Hematopoietic multipotent progenitor cell treated with erythropoietin and hydrocortisone succinate and interleukin-3 and kit ligand, for 17 days (in vitro differentiated cells): ENCODE results near the gene JARID2.

Source experiments
- DNase-seq: peaks from one replicate; pipeline ENCODE4 v3.0.0-alpha.2; 2015; ENCODE audit warnings: low spot score

JARID2 gene

GRCh38 chr6:15491255-15491985, 245.6 kb downstream of the JARID2 start:
- peak; percentile 84 for DNase-seq

- no peak for DNase-seq
These were observed 246.1 kb downstream of the JARID2 start for GRCh38 chr6:15491986-15492269.

GRCh38 chr6:15493437-15494168, 247.7 kb downstream of the JARID2 start:
- no peak for DNase-seq

DNA sequence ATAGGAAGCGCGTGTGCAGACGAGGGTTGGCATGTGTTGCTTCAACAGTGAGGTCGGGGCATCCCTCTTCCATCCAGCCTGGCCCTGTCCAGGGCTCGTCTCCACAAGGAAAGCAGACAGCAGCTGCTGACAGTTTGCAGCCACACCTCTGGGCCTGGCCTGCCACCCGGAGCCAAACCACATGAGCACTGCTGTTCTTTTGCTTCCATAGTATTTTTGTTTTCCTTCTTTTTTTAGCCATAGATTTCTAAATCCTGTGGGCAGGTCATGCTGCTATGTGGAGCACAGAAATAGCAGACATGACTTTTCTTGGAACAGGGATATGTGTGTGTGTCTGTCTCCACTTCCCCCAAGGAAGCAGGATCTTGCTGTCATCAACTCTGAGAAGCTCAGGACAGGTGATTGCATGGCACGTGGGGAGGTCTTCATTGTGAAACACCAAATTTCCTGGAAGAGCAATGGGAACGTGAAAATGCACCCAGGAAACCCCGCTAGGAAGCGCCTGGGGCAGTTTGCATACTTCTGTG, 249.6 kb downstream of the JARID2 start:
- no peak for DNase-seq

GRCh38 chr6:15496345-15497131, 250.7 kb downstream of the JARID2 start:
- no peak for DNase-seq

GRCh38 chr6:15498640-15499039, 252.8 kb downstream of the JARID2 start:
- DNase-seq = peak; percentile 67

DNA sequence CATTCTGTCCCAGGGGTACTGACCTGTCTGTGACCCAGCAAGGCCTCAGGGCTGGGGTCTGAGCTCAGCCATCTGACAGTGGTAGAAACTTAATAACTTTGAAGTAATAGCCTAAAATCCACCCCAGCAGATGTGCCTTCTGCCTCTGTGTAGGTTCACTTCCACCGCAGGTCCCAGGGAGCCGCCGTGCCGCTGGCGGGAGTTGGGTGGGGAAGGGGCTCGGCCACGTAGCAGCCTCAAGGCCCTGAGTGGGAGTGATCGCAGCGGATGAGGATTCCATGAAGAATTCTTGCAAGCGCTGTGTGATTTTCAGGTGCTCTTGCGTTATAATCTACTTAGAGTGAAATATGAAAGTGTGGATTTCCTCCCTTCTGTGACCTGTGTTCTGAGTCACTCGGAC, 253.3 kb downstream of the JARID2 start:
- no peak for DNase-seq

DNA sequence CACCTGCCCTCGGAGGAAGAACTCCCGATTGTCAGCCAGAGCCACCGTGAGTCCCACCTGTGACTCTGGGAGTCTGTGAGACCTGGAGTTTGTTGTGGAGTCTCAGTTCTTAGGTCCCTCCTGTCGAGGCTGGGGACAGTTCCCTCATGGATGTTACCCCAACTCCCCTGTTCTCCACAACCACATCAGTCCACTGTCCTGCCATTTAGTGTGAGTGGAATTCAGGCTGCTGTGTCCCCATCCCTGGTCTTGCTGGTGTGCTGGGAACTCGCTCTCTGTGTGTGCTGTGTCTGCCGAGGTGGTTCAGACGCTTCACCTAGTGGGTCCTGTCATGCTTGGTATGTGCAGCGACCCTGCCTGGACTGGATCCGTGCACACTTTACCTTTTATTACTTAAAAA, 253.7 kb downstream of the JARID2 start:
- no peak for DNase-seq

DNA sequence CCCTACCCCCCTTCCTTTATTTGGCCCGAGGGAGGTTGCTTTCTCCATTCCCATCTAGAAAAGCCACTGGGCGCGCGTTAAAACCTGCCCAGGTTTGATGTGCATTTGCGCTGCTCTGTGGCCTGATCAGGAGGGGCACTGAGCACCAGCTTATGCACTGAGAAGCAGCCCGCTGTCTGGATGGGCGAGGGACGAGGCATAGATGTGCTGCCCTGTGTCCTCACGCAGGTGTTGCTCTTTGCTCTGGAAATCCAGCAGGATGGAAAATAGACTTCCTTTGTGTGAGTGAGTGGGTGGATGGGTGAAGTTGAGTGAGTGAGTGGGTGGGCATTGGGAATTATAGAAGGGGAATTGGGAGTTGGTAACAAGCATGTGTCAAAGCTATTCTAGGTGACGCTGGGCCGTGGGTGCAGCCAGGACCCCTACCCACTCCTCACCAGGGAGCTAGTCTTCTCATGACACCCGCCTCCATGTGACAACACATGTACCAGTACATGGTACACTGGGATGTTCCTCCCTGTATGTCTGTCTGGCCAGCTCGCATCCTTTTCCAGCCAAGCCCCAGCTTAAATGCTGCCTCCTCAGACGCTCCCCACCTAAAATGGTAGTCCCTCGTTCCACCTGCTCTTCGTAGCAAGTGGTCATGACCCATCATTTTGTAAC, 254.3 kb downstream of the JARID2 start:
- DNase-seq = no peak

DNA sequence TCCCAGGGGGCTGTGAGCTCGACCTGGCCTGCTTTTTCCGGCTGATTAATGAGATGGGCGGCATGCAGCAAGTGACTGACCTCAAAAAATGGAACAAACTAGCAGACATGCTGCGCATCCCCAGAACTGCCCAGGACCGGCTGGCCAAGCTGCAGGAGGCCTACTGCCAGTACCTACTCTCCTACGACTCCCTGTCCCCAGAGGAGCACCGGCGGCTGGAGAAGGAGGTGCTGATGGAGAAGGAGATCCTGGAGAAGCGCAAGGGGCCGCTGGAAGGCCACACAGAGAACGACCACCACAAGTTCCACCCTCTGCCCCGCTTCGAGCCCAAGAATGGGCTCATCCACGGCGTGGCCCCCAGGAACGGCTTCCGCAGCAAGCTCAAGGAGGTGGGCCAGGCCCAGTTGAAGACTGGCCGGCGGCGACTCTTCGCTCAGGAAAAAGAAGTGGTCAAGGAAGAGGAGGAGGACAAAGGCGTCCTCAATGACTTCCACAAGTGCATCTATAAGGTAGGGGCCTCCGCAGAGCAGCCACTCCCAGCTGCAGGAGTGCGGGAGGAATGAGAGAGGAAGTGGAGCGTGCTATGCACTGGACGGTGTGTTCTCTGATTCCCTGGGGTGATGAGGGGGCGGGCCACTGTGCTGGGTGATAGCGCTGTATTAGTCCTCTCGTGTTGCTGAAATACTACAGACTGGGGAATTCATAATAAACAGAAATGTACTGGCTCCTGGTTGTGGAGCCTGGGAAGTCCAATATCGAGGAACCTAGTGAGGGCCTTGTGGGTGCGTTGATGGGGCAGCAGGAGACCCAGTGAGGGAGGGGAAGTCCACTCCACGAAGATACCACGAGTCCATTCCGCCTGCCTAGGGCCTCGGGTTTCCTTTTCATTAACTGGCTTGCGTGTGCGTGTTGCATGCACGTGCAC, 255.3 kb downstream of the JARID2 start:
- no peak for DNase-seq

- no peak for DNase-seq
These were observed 256.1 kb downstream of the JARID2 start for GRCh38 chr6:15501826-15502445.

- no peak for DNase-seq
These were observed 256.8 kb downstream of the JARID2 start for GRCh38 chr6:15502446-15503345.

DNA sequence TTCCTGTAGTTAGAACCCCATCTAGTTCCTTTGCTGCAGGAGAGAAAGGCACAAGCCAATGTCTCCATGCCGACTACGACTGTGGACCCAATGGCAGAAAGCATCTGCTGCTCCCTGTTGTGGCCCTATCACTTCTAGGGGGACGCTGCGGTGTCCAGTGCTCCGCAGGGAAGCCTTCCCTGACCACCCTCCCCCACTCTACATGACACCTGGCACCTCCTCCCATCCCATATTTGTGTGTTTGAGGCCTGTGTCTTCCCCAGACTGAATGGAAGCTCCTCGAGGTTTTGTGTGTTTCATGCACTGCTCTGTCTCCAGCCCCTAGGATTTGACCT, 257.4 kb downstream of the JARID2 start:
- no peak for DNase-seq

DNA sequence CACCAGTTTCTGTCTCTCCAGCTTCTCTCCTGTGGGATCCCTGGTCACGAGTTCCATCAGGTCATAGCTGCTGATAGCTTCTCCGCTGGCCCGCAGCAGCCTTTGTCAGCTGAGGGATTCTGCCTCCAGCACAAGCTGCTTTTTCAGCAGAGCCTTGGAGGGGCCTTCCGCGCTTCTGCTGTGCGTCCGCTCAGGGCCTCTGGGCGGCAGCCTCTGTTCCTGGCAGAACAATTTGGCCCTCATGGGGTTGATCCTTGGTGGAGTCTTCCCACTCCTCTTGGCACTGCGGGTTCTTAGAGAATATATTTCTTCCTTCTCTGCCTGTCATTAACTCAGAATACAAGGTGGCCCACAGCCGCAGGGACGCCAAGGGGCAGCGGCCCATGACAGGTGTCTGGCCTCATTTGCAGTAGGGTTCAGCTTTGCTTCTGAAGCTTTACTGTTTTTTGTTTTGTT, 258.2 kb downstream of the JARID2 start:
- no peak for DNase-seq

DNA sequence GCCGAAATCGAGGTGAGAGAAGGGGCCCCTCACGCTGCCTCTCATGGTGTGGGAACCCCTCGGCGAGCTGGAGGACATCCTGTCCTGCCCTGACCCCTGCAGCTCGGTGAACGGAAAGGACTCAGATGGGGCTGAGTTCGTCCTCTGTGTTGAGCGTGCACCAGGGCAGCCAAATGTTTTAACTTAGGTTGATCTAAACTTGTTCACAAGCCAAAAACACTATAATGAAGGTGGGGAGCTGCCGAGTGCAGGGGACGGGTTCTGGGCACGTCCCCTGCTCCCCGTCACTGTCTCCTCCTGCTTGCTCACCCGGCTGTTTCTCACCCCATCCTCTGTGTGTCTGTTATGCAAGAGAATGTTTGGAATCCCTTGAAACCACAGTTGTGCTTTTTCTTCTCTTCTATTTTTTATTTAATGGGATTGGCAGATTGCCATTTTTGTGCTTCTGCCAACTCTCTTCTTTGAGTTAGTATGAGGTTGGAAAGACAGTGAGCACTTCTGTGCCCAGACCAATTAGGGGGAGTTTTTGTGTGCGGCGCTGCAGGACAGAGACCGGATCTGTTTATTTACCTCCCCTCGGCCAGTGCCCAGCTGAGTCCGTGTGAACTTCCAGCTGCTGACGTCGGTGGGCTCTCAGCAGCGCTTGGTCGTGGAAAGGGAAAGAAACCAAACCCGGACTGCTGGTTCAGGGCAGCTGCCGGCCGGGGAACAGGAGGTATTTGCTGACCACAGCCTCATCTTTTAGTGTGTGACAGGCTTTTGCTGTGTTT, 258.9 kb downstream of the JARID2 start:
- DNase-seq = no peak

DNA sequence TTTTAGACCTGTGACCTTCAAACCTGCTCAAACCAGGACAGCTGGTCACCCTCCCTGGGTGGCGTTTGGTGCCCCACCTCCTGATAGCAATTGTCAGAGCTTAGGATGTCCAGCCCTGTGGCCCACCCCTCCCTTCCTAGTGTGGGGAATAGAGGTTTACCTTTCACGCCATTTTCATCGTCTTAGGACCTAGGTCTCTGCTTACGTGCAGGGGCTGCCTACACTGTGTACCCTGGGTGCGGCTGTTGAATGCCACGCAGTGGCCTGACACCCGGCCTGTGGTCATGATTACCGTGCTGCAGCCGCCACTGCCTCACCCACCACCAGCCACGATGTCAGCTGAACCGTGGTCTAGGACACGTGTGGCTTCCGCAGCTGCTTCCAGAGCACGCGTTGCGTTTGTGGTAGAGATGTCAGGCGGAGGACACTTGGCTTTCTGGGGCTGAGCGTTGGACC, 259.6 kb downstream of the JARID2 start:
- no peak for DNase-seq

GRCh38 chr6:15506066-15506465, 260.2 kb downstream of the JARID2 start:
- no peak for DNase-seq

DNA sequence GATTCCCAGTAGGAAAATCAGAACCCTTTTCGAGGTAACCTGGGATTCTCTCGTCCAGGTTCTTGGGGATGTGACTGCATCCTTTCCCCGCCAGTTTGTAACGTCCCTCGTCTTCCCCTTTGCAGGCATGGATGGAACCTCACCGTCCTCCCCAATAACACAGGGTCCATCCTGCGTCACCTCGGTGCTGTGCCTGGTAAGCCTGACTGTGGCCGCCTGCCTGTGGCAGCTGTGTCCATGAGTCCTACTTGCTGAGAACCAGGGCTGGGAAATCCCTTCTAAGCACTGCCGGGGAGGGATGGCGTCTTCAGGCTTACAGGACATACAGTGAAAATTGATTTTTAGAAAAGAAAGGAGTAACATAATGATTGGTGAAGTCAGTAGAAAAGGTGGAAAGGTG, 261.4 kb downstream of the JARID2 start:
- no peak for DNase-seq

DNA sequence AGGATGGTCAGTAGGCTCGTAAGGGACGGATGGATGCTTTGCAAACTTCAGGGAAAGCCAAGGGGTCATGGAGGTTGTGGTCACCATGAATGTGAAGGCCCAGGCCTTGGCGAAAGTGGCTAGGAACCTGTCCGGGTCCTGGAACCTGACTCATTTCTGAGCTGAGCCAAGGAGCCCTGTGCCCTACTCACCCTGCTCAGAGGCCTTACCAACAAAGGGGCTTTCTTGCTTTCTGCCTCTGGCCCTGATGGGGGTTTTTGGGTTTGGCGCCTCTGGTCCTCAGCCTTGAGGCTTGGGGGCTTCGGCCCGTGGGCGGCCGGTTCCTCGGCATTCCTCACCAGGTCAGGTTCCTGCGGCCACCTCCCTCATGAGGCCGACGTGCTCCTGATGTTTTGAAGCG, 261.9 kb downstream of the JARID2 start:
- no peak for DNase-seq
